Brain microvascular endothelial cell (primary cell): ENCODE data around the gene FRAT2.
A peak's percentile ranks its signal among the peaks of the same experiment; 100 is the strongest.

ENCODE experiments used
- DNase-seq: peaks from one replicate; pipeline ENCODE4 v3.0.0-alpha.2; 2020
- H3K27ac ChIP-seq: fragments of 250-450 bp; sonication (Bioruptor Pico); 2 replicates; pipeline ENCODE4 v1.5.1; 2020; ENCODE audit warnings: mild to moderate bottlenecking, moderate library complexity
- H3K27me3 ChIP-seq: fragments of 250-450 bp; sonication (Bioruptor Pico); replicated peaks from 2 replicates; pipeline ENCODE4 v1.5.1; 2020; ENCODE audit warnings: mild to moderate bottlenecking
- H3K36me3 ChIP-seq: fragments of 250-450 bp; sonication (Bioruptor Pico); replicated peaks from 2 replicates; pipeline ENCODE4 v1.5.1; 2020; ENCODE audit warnings: mild to moderate bottlenecking
- H3K4me3 ChIP-seq: 2 replicates; pipeline ENCODE4 v1.5.1; 2011; ENCODE audit warnings: low read depth, mild to moderate bottlenecking, control low read depth, low read length, moderate library complexity
- in situ Hi-C: cut with HindIII; loops from 2 replicates; pipeline ENCODE4 v1.10.0; 2017; ENCODE audit warnings: low sequenced_read_pairs, low pct_ligation_motif_present
- TF ChIP-seq, protein P1 (sequence below): IDR thresholded peaks from 2 replicates; pipeline ENCODE4 v1.5.1; 2011; ENCODE audit warnings: low read depth, mild to moderate bottlenecking, moderate library complexity, low read length, control low read depth, inconsistent platforms; ENCODE audit errors: missing control alignments

FRAT2 gene

DNA sequence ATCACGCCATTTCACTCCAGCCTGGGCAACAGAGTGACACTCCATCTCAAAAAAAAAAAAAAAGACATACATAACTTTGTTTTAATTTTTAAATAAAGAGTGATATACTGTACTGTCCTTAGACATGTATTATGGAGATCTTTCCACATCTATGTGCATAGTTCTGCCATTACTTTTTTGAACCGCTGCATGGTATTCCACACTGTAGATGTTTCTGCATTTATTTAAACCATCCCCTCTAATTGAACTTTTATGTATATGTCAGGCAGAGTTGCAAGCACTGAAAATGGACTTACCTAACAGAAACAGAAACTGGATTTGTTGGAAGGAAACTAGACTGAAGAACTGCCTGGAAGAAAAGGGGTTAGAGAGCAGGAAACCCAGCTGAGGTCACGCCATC, 33.5 kb downstream of the FRAT2 start:
- Histone ChIP-seq H3K27me3 (no peaks in the 10 kb centered on the region), H3K36me3 (no peaks in the 10 kb centered on the region), H3K27ac (no peak overlapping the region), H3K4me3 (no peak overlapping the region)
- TF ChIP-seq, protein P1, sequence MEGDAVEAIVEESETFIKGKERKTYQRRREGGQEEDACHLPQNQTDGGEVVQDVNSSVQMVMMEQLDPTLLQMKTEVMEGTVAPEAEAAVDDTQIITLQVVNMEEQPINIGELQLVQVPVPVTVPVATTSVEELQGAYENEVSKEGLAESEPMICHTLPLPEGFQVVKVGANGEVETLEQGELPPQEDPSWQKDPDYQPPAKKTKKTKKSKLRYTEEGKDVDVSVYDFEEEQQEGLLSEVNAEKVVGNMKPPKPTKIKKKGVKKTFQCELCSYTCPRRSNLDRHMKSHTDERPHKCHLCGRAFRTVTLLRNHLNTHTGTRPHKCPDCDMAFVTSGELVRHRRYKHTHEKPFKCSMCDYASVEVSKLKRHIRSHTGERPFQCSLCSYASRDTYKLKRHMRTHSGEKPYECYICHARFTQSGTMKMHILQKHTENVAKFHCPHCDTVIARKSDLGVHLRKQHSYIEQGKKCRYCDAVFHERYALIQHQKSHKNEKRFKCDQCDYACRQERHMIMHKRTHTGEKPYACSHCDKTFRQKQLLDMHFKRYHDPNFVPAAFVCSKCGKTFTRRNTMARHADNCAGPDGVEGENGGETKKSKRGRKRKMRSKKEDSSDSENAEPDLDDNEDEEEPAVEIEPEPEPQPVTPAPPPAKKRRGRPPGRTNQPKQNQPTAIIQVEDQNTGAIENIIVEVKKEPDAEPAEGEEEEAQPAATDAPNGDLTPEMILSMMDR, result no peak
- no peak for DNase-seq
- in situ Hi-C loops, result no loop called here

DNA sequence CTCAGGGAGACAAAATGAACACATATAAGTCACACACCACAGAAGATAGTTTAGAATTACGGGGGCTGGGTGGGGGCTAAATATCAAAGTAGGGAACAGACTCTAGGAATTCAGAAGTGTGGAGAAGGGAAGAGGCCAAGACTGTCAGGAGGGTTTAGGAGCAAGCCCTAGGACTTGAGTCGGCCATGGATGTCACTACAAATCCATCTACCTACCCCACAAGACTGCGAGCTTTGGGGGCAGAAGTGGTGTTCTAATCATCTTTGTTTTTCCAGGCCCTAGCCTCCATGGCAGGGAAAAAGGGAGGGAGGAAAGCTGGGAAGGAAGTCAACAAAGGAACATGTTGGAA, 36.3 kb downstream of the FRAT2 start:
- H3K27ac ChIP-seq, result no peak overlapping the region
- in situ Hi-C loops, result no loop called here
- no peaks in the 10 kb centered on the region for H3K36me3 ChIP-seq
- H3K4me3 ChIP-seq, result no peak overlapping the region
- no peaks in the 10 kb centered on the region for H3K27me3 ChIP-seq
- TF ChIP-seq, protein P1, result no peak
- DNase-seq, result no peak

DNA sequence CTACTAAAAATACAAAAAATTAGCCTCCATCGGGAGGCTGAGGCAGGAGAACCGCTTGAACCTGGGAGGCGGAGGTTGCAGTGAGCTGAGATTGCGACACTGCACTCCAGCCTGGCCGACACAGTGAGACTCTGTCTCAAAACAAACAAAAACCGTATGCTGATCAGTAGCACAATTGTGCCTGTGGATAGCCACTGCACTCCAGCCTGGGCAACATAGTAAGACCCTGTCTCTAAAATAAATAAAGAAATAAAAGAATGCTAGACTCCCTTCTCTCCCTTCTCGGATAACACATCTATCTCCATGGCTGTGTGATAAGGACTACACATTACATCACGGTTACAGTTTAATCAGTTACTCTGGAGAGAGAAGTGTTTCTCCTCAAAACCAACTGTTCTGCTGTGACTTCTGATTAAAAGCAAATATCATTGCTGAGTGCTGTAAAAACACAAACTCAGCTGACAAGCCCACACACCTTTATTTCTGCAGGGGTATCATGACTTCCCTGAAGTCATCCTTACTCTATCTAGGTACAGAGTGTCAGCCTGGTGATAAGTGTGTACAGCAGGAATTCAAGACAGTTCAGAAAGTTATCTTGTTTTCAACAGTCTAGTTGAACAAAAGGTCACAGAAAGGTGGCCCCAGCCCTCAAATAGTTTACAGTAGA, 36.8 kb downstream of the FRAT2 start:
- peak; percentile 52 for DNase-seq
- no peaks in the 10 kb centered on the region for H3K27me3 ChIP-seq
- H3K27ac ChIP-seq, result no peak overlapping the region
- TF ChIP-seq, protein P1, result no peak
- no peak overlapping the region for H3K4me3 ChIP-seq
- no peaks in the 10 kb centered on the region for H3K36me3 ChIP-seq
- in situ Hi-C loops, result no loop called here

DNA sequence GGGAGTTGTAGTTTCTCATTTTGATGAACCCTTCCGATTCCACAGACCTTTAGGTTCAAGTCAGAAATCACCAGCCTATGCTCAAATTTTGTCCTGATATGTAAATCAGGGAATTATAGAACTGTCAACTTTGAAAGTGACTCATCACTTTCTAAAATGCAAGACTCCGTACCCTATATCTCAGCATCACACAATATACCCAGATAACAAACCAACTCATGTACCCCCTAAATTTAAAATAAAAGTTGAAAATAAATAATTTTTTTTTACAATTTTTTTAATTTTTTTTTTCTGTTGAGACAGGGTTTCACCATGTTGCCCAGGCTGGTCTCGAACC, 41.7 kb downstream of the FRAT2 start:
- Histone ChIP-seq H3K27ac (no peak overlapping the region), H3K4me3 (no peak overlapping the region), H3K36me3 (no peaks in the 10 kb centered on the region), H3K27me3 (no peaks in the 10 kb centered on the region)
- DNase-seq, result no peak
- TF ChIP-seq, protein P1, result no peak
- in situ Hi-C loops, result no loop called here

DNA sequence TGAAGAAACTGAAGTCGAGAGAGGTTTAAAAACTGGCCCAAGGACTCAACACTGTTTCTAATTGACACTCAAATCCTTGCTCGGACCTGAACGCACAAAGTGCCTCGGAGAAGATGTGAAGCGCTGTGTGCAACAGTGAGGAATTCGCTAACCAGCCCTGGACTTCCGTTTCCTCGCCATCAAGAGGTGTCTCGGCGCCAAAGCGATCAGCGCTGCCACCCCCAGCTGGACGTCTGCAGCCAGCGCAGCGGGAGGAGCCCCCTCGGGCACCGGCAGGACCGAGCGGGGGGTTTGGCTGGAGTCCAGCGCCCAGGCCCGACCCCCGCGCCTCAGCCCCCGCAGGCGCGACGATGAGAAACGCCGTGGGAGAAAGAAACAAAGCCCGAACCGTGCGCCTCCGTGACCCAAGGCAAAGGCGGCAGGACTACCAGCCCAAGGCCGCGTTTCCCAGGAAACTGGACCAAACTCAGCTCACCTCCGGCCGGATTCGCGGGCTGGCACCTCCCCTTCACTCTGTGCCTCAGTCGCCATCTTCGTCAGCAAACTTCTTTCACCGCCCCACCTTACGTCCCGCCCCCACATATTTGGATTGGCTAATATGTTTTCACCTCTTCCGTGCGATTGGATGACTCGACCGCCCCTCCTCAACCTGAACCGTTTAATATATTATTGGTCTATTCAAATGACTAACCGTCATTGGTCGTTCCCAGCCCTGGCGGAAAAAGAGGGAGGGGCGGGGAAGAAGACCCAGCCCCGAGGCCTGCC, 42.2 kb downstream of the FRAT2 start, which contains the start of gene ARHGAP19:
Gene ARHGAP19 (minus strand): TSS at position 541 of the 765 bp plus-strand sequence. CDS start 10 bp downstream, at position 531.
- TF ChIP-seq, protein P1, result peak; percentile 35
- Histone ChIP-seq H3K27me3 (no peaks in the 10 kb centered on the region), H3K4me3 (peak within 1 kb of the TSS; percentile 87), H3K36me3 (no peaks in the 10 kb centered on the region), H3K27ac (peak within 1 kb of the TSS; percentile 86)
- in situ Hi-C loops, result no loop called here
- DNase-seq, result peak; percentile 99
